Hepatocyte (in vitro differentiated cells): ENCODE results near the gene HDDC3. TPM values are rescaled to one million over a fixed set of nuclear protein-coding genes. Genes with fewer than 3 reads are reported as not detected.

Source experiments
- DNase-seq: peaks from one replicate; pipeline ENCODE4 v3.0.0-alpha.2; 2016; ENCODE audit warnings: low spot score
- H2AFZ ChIP-seq: fragments of 200-600 bp; sonication (generic); 2 replicates; pipeline ENCODE4 v1.6.0; 2016; ENCODE audit warnings: antibody characterized with exemption, mild to moderate bottlenecking
- H3K27ac ChIP-seq: fragments of 200-600 bp; sonication (generic); 2 replicates; pipeline ENCODE4 v1.5.1; 2016; ENCODE audit warnings: mild to moderate bottlenecking
- H3K27me3 ChIP-seq: fragments of 200-600 bp; sonication (generic); 2 replicates; pipeline ENCODE4 v1.6.1; 2016
- H3K36me3 ChIP-seq: fragments of 200-600 bp; sonication (generic); replicated peaks from 2 replicates; pipeline ENCODE4 v1.5.1; 2016; ENCODE audit warnings: low read depth; ENCODE audit not compliant: insufficient read depth
- H3K4me1 ChIP-seq: fragments of 200-600 bp; sonication (generic); 2 replicates; pipeline ENCODE4 v1.5.1; 2016; ENCODE audit warnings: mild to moderate bottlenecking, moderate library complexity; ENCODE audit not compliant: insufficient read depth
- H3K4me2 ChIP-seq: fragments of 200-600 bp; sonication (generic); 2 replicates; pipeline ENCODE4 v1.6.0; 2016
- H3K4me3 ChIP-seq: fragments of 200-600 bp; sonication (generic); 2 replicates; pipeline ENCODE4 v1.5.1; 2016; ENCODE audit warnings: mild to moderate bottlenecking
- H3K79me2 ChIP-seq: fragments of 200-600 bp; sonication (generic); 2 replicates; pipeline ENCODE4 v1.6.0; 2017; ENCODE audit warnings: mild to moderate bottlenecking
- H3K9me2 ChIP-seq: fragments of 200-600 bp; sonication (generic); replicated peaks from 2 replicates; pipeline ENCODE4 v1.6.0; 2017; ENCODE audit warnings: mild to moderate bottlenecking; ENCODE audit not compliant: insufficient read depth
- H3K9me3 ChIP-seq: fragments of 200-600 bp; sonication (generic); 2 replicates; pipeline ENCODE4 v1.5.1; 2016; ENCODE audit warnings: low read depth, mild to moderate bottlenecking
- H4K20me1 ChIP-seq: fragments of 200-600 bp; sonication (generic); 2 replicates; pipeline ENCODE4 v1.6.0; 2016; ENCODE audit warnings: mild to moderate bottlenecking; ENCODE audit not compliant: insufficient read depth, poor library complexity, severe bottlenecking
- EZH2 ChIP-seq: fragments of 200-600 bp; sonication (generic); IDR thresholded peaks from 2 replicates; pipeline ENCODE4 v1.6.1; 2016; ENCODE audit warnings: antibody characterized with exemption, mild to moderate bottlenecking, borderline replicate concordance
- EZH2phosphoT487 ChIP-seq: fragments of 200-600 bp; sonication (generic); IDR thresholded peaks from one replicate; pipeline ENCODE4 v1.6.1; 2018; ENCODE audit warnings: antibody characterized with exemption, mild to moderate bottlenecking, low read depth, moderate library complexity; ENCODE audit not compliant: unreplicated experiment, severe bottlenecking
- WGBS: methylation state at CpG from one replicate; pipeline ENCODE4 v1.1.6; 2016; ENCODE audit warnings: low lambda C conversion rate; ENCODE audit errors: missing lambda C conversion rate; 5-methylcytosine and 5-hydroxymethylcytosine counted together
- polyA plus RNA-seq: library from polyadenylated mRNA; unstranded; fragments of >200 nt; fragmentation: Nextera tagmentation; extraction: Ambion mirVana; gene quantifications from 2 replicates; pipeline ENCODE4 v1.2.1, GENCODE V29; 2016
- total RNA-seq: library from RNA; depleted of rRNA; stranded (reverse); fragments of >200 nt; gene quantifications from 2 replicates; pipeline ENCODE4 v1.2.3, GENCODE V29; 2014
- TF ChIP-seq, protein P1 (sequence below): fragments of 200-600 bp; sonication (generic); IDR thresholded peaks from 2 replicates; pipeline ENCODE4 v1.5.1; 2016; ENCODE audit warnings: antibody characterized with exemption, mild to moderate bottlenecking; ENCODE audit not compliant: poor library complexity

The HDDC3 gene
- total and polyA plus RNA-seq, 2 experiments from 2014 or later = 15.4 to 20.0 TPM

DNA sequence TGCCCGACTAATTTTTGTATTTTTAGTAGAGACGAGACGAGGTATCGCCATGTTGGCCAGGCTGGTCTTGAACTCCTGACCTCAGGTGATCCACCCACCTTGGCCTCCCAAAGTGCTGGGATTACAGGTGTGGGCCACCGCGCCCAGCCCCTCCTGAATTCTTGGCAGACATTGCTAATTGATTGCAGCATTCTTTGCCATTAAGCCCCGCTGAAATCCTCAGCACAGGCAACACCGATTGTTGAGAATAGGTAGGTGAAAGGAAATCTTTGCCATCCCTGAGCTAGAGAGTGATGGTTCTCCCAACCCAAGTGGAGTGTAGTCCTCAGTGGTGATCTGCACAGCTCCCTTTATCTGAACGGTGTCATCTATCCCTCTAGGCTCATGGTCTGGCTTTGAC, 27.6 kb downstream of the HDDC3 start:
- Histone ChIP-seq H3K27ac (no peak overlapping the region), H4K20me1 (no peaks in the 10 kb centered on the region), H3K4me2 (no peak overlapping the region), H3K4me3 (no peak overlapping the region), H3K79me2 (peaks cover 3% of the 10 kb centered on the region), H3K27me3 (no peaks in the 10 kb centered on the region), H3K9me3 (no peaks in the 10 kb centered on the region), H2AFZ (no peak overlapping the region), H3K36me3 (no peaks in the 10 kb centered on the region), H3K9me2 (no peaks in the 10 kb centered on the region), H3K4me1 (peaks cover 13% of the 10 kb centered on the region)
- over 99% methylated on average over 9 of the region's 9 CpGs for WGBS
- DNase-seq = no peak
- TF ChIP-seq EZH2phosphoT487 (no peak), EZH2 (no peak)
- TF ChIP-seq, protein P1, sequence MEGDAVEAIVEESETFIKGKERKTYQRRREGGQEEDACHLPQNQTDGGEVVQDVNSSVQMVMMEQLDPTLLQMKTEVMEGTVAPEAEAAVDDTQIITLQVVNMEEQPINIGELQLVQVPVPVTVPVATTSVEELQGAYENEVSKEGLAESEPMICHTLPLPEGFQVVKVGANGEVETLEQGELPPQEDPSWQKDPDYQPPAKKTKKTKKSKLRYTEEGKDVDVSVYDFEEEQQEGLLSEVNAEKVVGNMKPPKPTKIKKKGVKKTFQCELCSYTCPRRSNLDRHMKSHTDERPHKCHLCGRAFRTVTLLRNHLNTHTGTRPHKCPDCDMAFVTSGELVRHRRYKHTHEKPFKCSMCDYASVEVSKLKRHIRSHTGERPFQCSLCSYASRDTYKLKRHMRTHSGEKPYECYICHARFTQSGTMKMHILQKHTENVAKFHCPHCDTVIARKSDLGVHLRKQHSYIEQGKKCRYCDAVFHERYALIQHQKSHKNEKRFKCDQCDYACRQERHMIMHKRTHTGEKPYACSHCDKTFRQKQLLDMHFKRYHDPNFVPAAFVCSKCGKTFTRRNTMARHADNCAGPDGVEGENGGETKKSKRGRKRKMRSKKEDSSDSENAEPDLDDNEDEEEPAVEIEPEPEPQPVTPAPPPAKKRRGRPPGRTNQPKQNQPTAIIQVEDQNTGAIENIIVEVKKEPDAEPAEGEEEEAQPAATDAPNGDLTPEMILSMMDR = no peak

DNA sequence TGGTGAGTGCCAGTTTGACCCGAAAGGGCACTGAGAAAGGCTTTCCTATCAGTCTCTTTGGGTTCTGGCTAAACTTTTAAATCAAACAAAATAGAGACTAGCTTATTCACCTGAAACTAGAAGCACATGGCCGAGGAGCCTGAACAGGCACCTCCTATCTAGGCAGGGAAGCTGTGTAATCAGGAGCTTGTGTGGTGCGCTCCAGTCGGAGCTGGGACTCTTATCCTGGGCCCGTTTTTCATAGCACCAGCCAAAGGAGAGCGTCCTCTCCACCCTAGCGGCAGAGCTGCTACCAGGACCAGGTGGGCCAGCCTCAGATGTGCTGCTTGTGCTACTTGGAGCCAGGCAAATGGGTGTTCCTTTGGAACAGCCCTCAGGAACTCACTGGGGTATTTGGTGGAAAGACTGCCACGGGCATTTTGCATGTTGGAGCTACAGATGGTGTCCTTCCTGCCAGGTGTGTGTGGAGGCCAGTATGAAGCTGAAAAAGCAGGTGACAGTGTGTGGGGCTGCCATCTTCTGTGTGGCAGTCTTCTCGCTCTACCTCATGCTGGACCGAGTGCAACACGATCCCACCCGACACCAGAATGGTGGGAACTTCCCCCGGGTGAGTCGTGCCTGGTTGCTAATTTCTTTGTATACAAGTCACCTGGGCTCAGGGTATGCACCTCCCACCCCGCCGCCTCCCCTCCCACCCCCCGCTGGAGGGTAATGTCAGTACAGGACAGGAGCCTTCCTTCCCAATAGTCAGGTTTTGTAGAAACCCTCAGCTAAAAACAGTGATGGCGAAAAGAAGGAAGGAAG, 28.4 kb downstream of the HDDC3 start:
- Histone ChIP-seq H3K79me2 (peaks cover 3% of the 10 kb centered on the region), H3K36me3 (no peaks in the 10 kb centered on the region), H3K4me3 (peak overlapping the region; percentile 51), H3K27ac (peak overlapping the region; percentile 75), H2AFZ (peak overlapping the region; percentile 89), H4K20me1 (no peaks in the 10 kb centered on the region), H3K9me3 (no peaks in the 10 kb centered on the region), H3K27me3 (no peaks in the 10 kb centered on the region), H3K4me1 (peaks cover 13% of the 10 kb centered on the region), H3K9me2 (no peaks in the 10 kb centered on the region), H3K4me2 (peak overlapping the region; percentile 93)
- WGBS = 37% methylated on average over 18 of the region's 18 CpGs
- DNase-seq = peak; percentile 54
- TF ChIP-seq EZH2 = no peak
- no peak for TF ChIP-seq EZH2phosphoT487
- TF ChIP-seq, protein P1 = no peak

DNA sequence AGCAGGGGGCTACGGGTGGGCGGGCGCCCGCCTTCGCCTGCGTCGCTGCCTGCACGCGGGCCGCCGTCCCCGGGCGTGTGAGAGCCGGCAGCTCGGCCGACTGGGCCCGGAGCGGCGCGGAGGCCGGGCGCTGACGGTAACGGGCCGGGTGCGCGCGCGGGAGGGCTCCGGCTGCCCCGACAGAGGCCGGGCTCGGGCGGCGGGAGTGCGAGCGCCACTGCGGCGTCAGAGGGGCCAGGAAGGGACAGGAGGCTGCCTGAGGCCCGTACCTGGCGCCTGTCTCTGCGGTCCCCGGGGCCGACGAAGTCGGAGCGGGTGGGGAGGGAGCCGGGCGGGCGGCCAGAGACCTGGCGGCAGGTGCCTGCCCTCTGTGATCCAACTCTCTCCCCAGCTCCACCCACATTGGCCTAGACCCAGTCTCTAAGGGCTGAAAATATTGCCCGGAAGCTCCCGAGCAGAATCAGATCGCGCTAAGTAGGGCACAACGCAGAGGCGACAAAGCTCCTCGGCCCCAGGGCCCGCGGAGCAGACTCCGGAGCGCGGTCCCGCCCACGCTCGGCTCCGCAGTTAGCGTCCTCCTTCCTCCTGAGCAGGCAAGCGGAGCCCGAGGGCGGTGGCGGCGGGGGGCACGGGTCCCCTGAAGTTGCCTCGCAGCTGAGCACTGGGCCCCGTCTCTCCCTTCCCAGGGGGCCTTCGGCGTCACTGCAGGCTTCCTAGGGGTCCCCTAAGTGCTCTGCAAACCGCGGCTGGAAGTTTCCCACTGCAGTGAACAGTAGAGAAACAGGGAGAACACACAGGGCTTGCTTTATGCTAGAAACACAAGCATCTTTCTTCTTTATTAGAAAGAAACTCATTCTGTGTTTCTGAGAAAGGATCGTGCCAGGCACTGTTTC, 29.3 kb downstream of the HDDC3 start, which contains the start of gene MAN2A2:
Gene MAN2A2 (plus strand): TSS at position 463 of the 893 bp plus-strand sequence. CDS start 906 bp downstream, outside the sequence.
- under 1% methylated on average over 45 of the region's 81 CpGs for WGBS
- DNase-seq = peak; percentile 79

More for the DNA sequence above, 29.3 kb downstream of the HDDC3 start, which contains the start of gene MAN2A2:
- H3K27me3 ChIP-seq = no peaks in the 10 kb centered on the region
- H3K4me2 ChIP-seq = peak within 1 kb of the TSS; percentile 93
- H3K36me3 ChIP-seq = no peaks in the 10 kb centered on the region
- H3K79me2 ChIP-seq = peaks cover 3% of the 10 kb centered on the region
- H3K4me1 ChIP-seq = peaks cover 13% of the 10 kb centered on the region
- H3K9me3 ChIP-seq = no peaks in the 10 kb centered on the region
- TF ChIP-seq, protein P1 = no peak
- TF ChIP-seq EZH2phosphoT487 = no peak
- no peaks in the 10 kb centered on the region for H4K20me1 ChIP-seq
- peak within 1 kb of the TSS; percentile 51 for H3K4me3 ChIP-seq
- H2AFZ ChIP-seq = peak within 1 kb of the TSS; percentile 89
- no peaks in the 10 kb centered on the region for H3K9me2 ChIP-seq
- H3K27ac ChIP-seq = peak within 1 kb of the TSS; percentile 95
